ENCODE measurements around the gene TMEM63C.

Gene TMEM63C

DNA sequence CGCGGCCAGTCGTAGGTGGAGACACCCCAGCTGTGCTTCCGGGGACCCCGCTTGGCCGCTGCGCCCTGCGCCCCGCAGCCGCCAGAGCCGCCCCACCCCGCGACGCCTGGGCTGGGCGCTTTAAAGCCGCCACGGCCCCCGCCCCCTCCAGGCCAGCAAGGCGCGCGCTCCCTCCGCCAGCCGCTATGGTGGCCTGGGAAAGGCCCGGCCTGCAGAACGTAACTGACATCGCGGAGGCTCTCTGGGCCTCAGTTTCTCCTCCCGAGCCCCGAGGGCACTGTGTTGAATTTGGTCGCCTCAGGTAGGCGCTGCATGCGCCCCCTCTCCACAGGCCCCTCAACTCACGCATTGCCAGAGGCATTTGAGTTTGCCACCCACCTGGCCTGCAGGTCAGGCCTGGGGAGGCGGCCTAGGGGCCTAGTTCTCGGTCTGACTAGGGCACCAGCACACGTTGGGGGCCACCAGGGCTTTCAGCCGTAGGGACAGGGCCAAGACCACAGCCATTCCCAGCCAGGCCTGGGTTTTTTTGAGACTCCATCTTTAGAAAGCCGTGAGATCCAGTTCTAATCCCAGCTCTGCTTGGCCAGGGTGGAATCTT lies 89.6 kb downstream of the TMEM63C start, which contains the start of gene NGB:
TSS of gene NGB (minus strand) at position 94 of the 598 bp plus-strand sequence. CDS start 269 bp downstream, outside the sequence.
- no peak for DNase-seq (ENCODE audit: insufficient read length, low spot score)
- no peak for FAIRE-seq
- TF ChIP-seq, protein P1, sequence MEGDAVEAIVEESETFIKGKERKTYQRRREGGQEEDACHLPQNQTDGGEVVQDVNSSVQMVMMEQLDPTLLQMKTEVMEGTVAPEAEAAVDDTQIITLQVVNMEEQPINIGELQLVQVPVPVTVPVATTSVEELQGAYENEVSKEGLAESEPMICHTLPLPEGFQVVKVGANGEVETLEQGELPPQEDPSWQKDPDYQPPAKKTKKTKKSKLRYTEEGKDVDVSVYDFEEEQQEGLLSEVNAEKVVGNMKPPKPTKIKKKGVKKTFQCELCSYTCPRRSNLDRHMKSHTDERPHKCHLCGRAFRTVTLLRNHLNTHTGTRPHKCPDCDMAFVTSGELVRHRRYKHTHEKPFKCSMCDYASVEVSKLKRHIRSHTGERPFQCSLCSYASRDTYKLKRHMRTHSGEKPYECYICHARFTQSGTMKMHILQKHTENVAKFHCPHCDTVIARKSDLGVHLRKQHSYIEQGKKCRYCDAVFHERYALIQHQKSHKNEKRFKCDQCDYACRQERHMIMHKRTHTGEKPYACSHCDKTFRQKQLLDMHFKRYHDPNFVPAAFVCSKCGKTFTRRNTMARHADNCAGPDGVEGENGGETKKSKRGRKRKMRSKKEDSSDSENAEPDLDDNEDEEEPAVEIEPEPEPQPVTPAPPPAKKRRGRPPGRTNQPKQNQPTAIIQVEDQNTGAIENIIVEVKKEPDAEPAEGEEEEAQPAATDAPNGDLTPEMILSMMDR (IDR thresholded peaks at IDR 0.05; ENCODE audit: insufficient read depth, missing control alignments): no peak

DNA sequence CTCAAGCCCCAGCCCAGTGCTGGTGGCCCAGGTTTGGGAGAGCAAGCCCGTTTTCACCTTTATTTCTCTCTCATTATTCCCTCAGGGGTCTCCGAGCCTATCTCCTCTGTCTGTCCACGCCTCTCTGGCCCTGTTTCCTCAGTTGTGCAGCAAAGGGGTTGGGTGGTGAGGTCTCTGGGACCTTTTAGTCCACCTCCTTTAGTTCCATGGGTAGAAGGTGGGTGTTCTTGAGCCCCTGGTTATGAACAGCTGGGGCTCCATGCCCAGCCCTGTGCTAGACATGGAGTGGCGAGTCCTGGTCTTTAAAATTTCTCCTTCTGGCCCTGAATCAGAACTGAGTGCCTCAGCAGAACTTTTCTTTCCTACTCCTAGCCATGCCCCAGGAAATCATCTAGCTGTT lies 90.7 kb downstream of the TMEM63C start:
- TF ChIP-seq, protein P1 (IDR thresholded peaks at IDR 0.05; ENCODE audit: insufficient read depth, missing control alignments): no peak
- FAIRE-seq (no peak), DNase-seq (ENCODE audit: insufficient read length, low spot score) (no peak)

DNA sequence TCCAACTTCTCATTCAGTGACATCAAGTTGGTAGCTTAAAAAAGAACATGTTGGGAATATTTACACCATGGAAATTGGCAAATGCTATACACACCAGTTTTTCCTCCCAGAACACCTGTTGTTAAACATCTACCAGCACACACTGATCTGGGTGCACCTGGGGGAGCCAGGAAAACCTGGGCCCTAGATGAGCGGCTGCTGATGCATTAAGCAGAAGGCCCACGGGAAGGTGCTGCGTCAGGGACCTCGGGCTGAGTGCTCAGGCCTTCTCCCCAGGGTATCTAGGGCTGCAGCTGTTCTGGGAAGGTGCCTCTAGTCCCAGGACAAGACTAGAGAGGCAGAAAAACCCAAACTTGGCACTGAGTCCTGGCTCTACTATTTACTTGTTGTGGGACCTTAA lies 92.2 kb downstream of the TMEM63C start:
- TF ChIP-seq, protein P1 (IDR thresholded peaks at IDR 0.05; ENCODE audit: insufficient read depth, missing control alignments): no peak
- FAIRE-seq: no peak
- DNase-seq (ENCODE audit: insufficient read length, low spot score): no peak

DNA sequence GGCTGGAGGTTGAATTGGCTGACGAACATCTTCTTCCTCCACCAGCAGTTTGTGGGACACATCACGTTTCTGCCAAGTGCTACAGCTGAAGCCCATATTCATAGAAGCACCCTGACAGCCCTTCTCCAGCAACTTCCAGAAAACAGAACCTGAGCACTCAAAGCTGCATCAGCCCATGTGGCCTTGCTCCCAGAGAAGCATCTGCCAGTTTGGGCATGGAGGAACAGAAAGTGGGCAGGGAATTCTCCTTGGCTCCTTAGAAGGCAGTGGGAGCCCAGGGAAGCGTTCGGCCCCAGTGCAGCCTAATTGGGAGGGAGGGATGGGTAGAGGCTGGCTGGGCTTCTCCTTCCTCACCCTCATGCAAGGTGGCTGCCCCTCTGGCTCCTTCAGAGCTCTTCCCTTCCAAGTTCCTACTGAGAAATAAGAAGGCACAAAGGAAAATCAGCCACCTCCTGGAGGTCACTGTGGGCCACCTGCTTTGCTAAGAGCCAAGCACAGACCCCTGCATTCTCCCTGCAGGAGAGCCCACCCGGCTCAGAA lies 93.5 kb downstream of the TMEM63C start:
- DNase-seq (ENCODE audit: insufficient read length, low spot score): no peak
- TF ChIP-seq, protein P1 (IDR thresholded peaks at IDR 0.05; ENCODE audit: insufficient read depth, missing control alignments): no peak
- FAIRE-seq: no peak

DNA sequence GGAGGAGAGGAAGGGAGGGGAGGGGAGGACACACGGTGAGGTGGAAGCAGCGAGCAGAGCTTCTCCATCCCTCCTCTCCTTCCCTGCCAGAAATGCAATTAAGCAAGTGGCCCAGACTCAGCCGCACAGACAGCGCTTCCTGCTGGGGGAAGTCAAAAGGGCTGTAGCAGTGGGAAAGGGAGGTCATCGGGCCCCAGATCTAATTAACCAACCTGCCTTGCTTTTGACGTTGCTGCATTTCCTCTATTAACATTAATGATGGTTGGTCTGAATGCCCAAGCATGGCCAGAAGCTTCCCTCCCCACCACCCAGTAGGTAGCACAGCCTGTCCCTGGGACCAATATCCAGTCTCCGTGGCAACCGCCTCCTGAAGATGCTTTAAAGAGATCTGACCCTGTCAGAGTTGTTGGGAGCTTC lies 94.0 kb downstream of the TMEM63C start:
- TF ChIP-seq, protein P1 (IDR thresholded peaks at IDR 0.05; ENCODE audit: insufficient read depth, missing control alignments): no peak
- no peak for FAIRE-seq
- no peak for DNase-seq (ENCODE audit: insufficient read length, low spot score)

DNA sequence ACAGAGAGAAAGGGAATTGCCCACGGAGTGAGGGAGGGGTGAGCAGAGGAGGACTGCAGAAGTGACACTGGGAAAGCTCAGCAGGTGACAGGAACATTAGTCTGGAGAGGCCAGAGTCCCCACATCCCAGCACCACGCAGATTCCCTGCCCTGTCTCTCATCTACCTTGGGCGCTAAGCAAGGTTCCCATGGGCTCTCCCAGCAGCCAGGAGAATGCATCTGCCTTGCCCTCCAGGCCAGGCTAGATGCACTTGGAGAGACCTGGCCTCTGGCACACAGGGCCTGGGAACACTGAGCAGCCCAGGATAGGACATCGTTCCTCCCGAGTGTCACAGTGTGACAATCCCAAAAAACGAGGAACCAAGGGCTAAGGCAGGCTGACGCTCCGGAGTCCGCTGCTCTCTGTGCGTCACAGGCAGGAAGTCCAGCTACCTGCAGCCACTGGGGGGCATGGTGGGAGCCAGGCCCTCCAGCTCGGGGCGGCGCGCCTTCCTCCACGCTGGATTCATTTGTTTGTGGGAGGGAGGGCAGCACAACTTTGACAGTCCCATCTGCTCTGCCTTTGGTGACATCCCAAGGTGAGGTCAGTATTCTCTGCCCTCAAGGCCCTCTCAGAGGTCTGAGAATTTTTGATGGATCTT lies 94.8 kb downstream of the TMEM63C start:
- no peak for FAIRE-seq
- DNase-seq (ENCODE audit: insufficient read length, low spot score): no peak
- TF ChIP-seq, protein P1 (IDR thresholded peaks at IDR 0.05; ENCODE audit: insufficient read depth, missing control alignments): no peak

DNA sequence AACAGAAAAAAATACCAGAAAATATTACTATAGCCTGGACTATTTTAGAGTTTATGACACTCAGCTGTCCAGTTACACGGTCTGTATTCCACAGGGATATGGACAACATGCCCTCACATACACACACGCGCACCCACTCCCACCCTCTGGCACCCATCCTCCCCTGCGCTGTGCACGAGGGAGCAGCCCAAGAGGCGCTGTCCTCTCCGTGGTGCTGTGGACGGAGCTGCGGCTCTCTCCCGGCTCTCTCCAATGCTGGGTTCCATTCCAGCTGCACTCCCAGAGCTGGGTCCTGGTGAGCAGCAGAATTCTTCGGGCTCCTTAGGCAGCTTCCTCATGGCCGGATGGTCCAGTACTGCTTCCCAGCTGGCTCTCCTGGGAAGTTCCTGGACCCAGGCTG lies 95.4 kb downstream of the TMEM63C start:
- TF ChIP-seq, protein P1 (IDR thresholded peaks at IDR 0.05; ENCODE audit: insufficient read depth, missing control alignments): no peak
- FAIRE-seq (no peak), DNase-seq (ENCODE audit: insufficient read length, low spot score) (no peak)

Data from D721Med (cell line).